NCI-H345 treated with DMSO at 0.1 percent for 48 hours (cell line): ENCODE measurements around the gene IL13RA2.

ENCODE experiments used
- DNase-seq: peaks from one replicate; lab custom pipeline; 2025; ENCODE audit not compliant: unreplicated experiment; lab: John Stamatoyannopoulos, UW

The IL13RA2 gene

GRCh38 chrX:114997779-114998178 lies 19.6 kb downstream of the IL13RA2 start:
- no peak for DNase-seq

GRCh38 chrX:114985967-114986592 lies 31.3 kb downstream of the IL13RA2 start:
- DNase-seq = no peak

- no peak for DNase-seq
Measured at GRCh38 chrX:114976292-114976691, 41.1 kb downstream of the IL13RA2 start.

GRCh38 chrX:114973013-114973412 lies 44.4 kb downstream of the IL13RA2 start:
- no peak for DNase-seq

GRCh38 chrX:114970806-114971205 lies 46.6 kb downstream of the IL13RA2 start:
- no peak for DNase-seq

GRCh38 chrX:114964374-114964773 lies 53.0 kb downstream of the IL13RA2 start:
- no peak for DNase-seq

- DNase-seq = no peak
Measured at GRCh38 chrX:114962209-114962608, 55.2 kb downstream of the IL13RA2 start.

- peak; percentile 0 for DNase-seq
Measured at GRCh38 chrX:114959729-114960128, 57.7 kb downstream of the IL13RA2 start.
